ENCODE data around the gene SLC15A3. TPM values are rescaled to one million over a fixed set of nuclear protein-coding genes. Genes with fewer than 3 reads are reported as not detected.

Gene SLC15A3
- total and polyA plus RNA-seq, 7 donors, result 7.2 to 14.6 (median 8.2) TPM

- intact Hi-C loops (cut with DNase I), result no loop called here
- no peak for ATAC-seq
- no peak for DNase-seq
- Histone ChIP-seq H3K4me3 (no peak overlapping the region), H3K27me3 (ENCODE audit: insufficient read depth in 3 of 3, low read length in 2 of 3) (peaks cover 0 to 23% (median 4%) of the 10 kb centered on the region in 3 donors), H3K36me3 (ENCODE audit: insufficient read depth in 1 of 2, low read depth in 1 of 2) (peaks cover 5 to 36% of the 10 kb centered on the region in 2 donors), H3K9me3 (no peaks in the 10 kb centered on the region), H3K4me1 (peaks cover 36% of the 10 kb centered on the region), H3K27ac (no peak overlapping the region)
- WGBS, 3 donors, result 75 to 84% (median 81%) methylated on average over 6 of the region's 6 CpGs
- TF ChIP-seq, protein P1, sequence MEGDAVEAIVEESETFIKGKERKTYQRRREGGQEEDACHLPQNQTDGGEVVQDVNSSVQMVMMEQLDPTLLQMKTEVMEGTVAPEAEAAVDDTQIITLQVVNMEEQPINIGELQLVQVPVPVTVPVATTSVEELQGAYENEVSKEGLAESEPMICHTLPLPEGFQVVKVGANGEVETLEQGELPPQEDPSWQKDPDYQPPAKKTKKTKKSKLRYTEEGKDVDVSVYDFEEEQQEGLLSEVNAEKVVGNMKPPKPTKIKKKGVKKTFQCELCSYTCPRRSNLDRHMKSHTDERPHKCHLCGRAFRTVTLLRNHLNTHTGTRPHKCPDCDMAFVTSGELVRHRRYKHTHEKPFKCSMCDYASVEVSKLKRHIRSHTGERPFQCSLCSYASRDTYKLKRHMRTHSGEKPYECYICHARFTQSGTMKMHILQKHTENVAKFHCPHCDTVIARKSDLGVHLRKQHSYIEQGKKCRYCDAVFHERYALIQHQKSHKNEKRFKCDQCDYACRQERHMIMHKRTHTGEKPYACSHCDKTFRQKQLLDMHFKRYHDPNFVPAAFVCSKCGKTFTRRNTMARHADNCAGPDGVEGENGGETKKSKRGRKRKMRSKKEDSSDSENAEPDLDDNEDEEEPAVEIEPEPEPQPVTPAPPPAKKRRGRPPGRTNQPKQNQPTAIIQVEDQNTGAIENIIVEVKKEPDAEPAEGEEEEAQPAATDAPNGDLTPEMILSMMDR (IDR thresholded peaks at IDR 0.05), result no peak
These were observed 29.1 kb downstream of the SLC15A3 start for GRCh38 chr11:60922906-60923305.

- Histone ChIP-seq H3K27me3 (ENCODE audit: insufficient read depth in 3 of 3, low read length in 2 of 3) (peaks cover 0 to 18% (median 4%) of the 10 kb centered on the region in 3 donors), H3K4me3 (no peak overlapping the region), H3K36me3 (ENCODE audit: insufficient read depth in 1 of 2, low read depth in 1 of 2) (peaks cover 5 to 36% of the 10 kb centered on the region in 2 donors), H3K9me3 (no peaks in the 10 kb centered on the region), H3K4me1 (peaks cover 47% of the 10 kb centered on the region), H3K27ac (no peak overlapping the region)
- WGBS, 3 donors, result 77 to 81% (median 78%) methylated on average over 23 of the region's 23 CpGs
- intact Hi-C loops (cut with DNase I), result no loop called here
- no peak for ATAC-seq
- no peak for DNase-seq
- TF ChIP-seq, protein P1 (IDR thresholded peaks at IDR 0.05), result no peak
These were observed 30.1 kb downstream of the SLC15A3 start for GRCh38 chr11:60921777-60922335.

GRCh38 chr11:60921259-60921658 lies 30.7 kb downstream of the SLC15A3 start:
- Histone ChIP-seq H3K36me3 (ENCODE audit: insufficient read depth in 1 of 2, low read depth in 1 of 2) (peaks cover 5 to 36% of the 10 kb centered on the region in 2 donors), H3K27ac (no peak overlapping the region), H3K27me3 (ENCODE audit: insufficient read depth in 3 of 3, low read length in 2 of 3) (peaks cover 0 to 14% (median 2%) of the 10 kb centered on the region in 3 donors), H3K4me1 (peaks cover 53% of the 10 kb centered on the region), H3K9me3 (no peaks in the 10 kb centered on the region), H3K4me3 (no peak overlapping the region)
- TF ChIP-seq, protein P1 (IDR thresholded peaks at IDR 0.05), result no peak
- WGBS, 3 donors, result 93 to 94% (median 94%) methylated on average over 11 of the region's 11 CpGs
- intact Hi-C loops (cut with DNase I), result no loop called here
- no peak for ATAC-seq
- peak in 1 of 2 donors; percentile 8 for DNase-seq

DNA sequence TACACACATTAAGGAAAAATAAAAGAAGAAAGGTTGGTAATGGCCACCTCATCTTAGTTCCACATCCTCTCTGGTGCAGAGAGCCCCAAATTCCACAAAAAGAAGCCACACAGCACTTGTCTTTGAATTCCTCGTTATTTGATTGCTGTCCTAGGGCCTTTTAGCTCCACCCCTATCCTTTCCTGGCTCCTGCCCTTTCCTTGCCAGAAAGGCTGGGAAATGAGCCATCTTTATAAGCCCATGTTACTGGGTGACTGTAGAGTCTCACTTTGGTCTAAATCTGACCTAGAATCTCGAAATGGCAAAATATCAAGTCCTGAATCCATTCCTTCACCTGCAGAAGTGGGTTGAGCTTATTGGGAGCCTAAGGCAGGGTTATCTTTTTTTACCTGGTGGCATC lies 32.0 kb downstream of the SLC15A3 start:
- intact Hi-C loops (cut with DNase I), result loop anchor here in 1 of 2 donors (5.0 kb wide), 1 partner anchor 212 kb away; no protein-coding TSS in a partner anchor
- Histone ChIP-seq H3K27ac (no peak overlapping the region), H3K9me3 (no peaks in the 10 kb centered on the region), H3K36me3 (ENCODE audit: insufficient read depth in 1 of 2, low read depth in 1 of 2) (peaks cover 5 to 36% of the 10 kb centered on the region in 2 donors), H3K4me3 (no peak overlapping the region), H3K4me1 (peaks cover 63% of the 10 kb centered on the region), H3K27me3 (ENCODE audit: insufficient read depth in 3 of 3, low read length in 2 of 3) (peaks cover 0 to 7% (median 2%) of the 10 kb centered on the region in 3 donors)
- ATAC-seq (no peak), DNase-seq (no peak)
- TF ChIP-seq, protein P1 (IDR thresholded peaks at IDR 0.05), result no peak
- WGBS, 3 donors, result 28 to 38% (median 33%) methylated on average over 2 of the region's 2 CpGs
